Activated gamma-delta T cell (primary cell): ENCODE results near the gene GAPT.
"Not testable (repeated sequence)": the region's sequence is repeated elsewhere in the genome, so short reads cannot be mapped to it uniquely, and the experiment has no call there.

ENCODE experiments used
- DNase-seq: peaks from one replicate; lab custom pipeline; 2025; lab: John Stamatoyannopoulos, UW

The GAPT gene

GRCh38 chr5:58503390-58504046 lies 12.3 kb downstream of the GAPT start:
- no peak for DNase-seq

- DNase-seq: no peak
Measured at GRCh38 chr5:58504766-58505165, 13.5 kb downstream of the GAPT start.

- DNase-seq: no peak
Measured at GRCh38 chr5:58505502-58505901, 14.3 kb downstream of the GAPT start.

- no peak for DNase-seq
Measured at GRCh38 chr5:58505971-58506640, 14.9 kb downstream of the GAPT start.

GRCh38 chr5:58507715-58508114 lies 16.5 kb downstream of the GAPT start:
- no peak for DNase-seq

- no peak for DNase-seq
Measured at GRCh38 chr5:58517198-58517597, 26.0 kb downstream of the GAPT start.

GRCh38 chr5:58523956-58524355 lies 32.7 kb downstream of the GAPT start:
- no peak for DNase-seq

- no peak for DNase-seq
Measured at GRCh38 chr5:58524571-58524970, 33.3 kb downstream of the GAPT start.

- no peak for DNase-seq
Measured at GRCh38 chr5:58530942-58531490, 39.8 kb downstream of the GAPT start.

- not testable (repeated sequence) for DNase-seq
Measured at GRCh38 chr5:58541935-58542334, 50.7 kb downstream of the GAPT start.

GRCh38 chr5:58542709-58543108 lies 51.5 kb downstream of the GAPT start:
- no peak for DNase-seq

- DNase-seq: no peak
Measured at GRCh38 chr5:58543723-58544122, 52.5 kb downstream of the GAPT start.

GRCh38 chr5:58544195-58544594 lies 53.0 kb downstream of the GAPT start:
- no peak for DNase-seq

- no peak for DNase-seq
Measured at GRCh38 chr5:58544926-58545325, 53.7 kb downstream of the GAPT start.

- DNase-seq: no peak
Measured at GRCh38 chr5:58545912-58546311, 54.7 kb downstream of the GAPT start.
